ENCODE measurements around the gene PPP1R12B.
"Not testable (repeated sequence)": the region's sequence is repeated elsewhere in the genome, so short reads cannot be mapped to it uniquely, and the experiment has no call there.

GRCh38 chr1:202557662-202558061, 209.2 kb downstream of the PPP1R12B start:
- TF ChIP-seq CTCF, EP300, POLR2AphosphoS5, POLR2A (IDR thresholded peaks at IDR 0.05): not testable (repeated sequence)

Data from gastroesophageal sphincter (tissue), 3 donors.